K562 (cell line): ENCODE measurements around the gene MAN1A1. TPM values are rescaled to one million over a fixed set of nuclear protein-coding genes. Genes with fewer than 3 reads are reported as not detected.

Source experiments
- CBX5 ChIP-seq: IDR thresholded peaks from 2 replicates; pipeline ENCODE4 v1.6.1; 2014; ENCODE audit warnings: low read depth, borderline replicate concordance
- CHD1 ChIP-seq: fragments of 200-600 bp; sonication (generic); IDR thresholded peaks from one replicate; pipeline ENCODE4 v1.6.1; 2012; ENCODE audit warnings: mild to moderate bottlenecking, moderate library complexity, low read length, inconsistent platforms
- DACH1 ChIP-seq: fragments of 450-650 bp; IDR thresholded peaks from 2 replicates; pipeline ENCODE4 v1.6.1; 2018; ENCODE audit not compliant: partially characterized antibody
- ERF ChIP-seq: fragments of 450-650 bp; formaldehyde crosslinking; IDR thresholded peaks from 2 replicates; pipeline ENCODE4 v1.4.0; 2020; ENCODE audit warnings: mild to moderate bottlenecking, mixed read lengths
- FOXP1 ChIP-seq: sonication (generic); formaldehyde crosslinking; IDR thresholded peaks from 2 replicates; pipeline ENCODE4 v1.8.0; 2022; ENCODE audit warnings: mild to moderate bottlenecking, missing genetic modification reagents
- HMGN3 ChIP-seq: IDR thresholded peaks from 2 replicates; pipeline ENCODE4 v1.6.1; 2011; ENCODE audit warnings: borderline replicate concordance, low read depth, mild to moderate bottlenecking, mixed read lengths, low read length; ENCODE audit not compliant: insufficient read length; ENCODE audit errors: extremely low read depth
- LCOR ChIP-seq: sonication (generic); formaldehyde crosslinking; IDR thresholded peaks from 2 replicates; pipeline ENCODE4 v1.8.0; 2022; ENCODE audit warnings: mild to moderate bottlenecking, missing genetic modification reagents
- MTA1 ChIP-seq: fragments of 450-650 bp; IDR thresholded peaks from 2 replicates; pipeline ENCODE4 v1.6.1; 2017; ENCODE audit warnings: borderline replicate concordance
- PML ChIP-seq: IDR thresholded peaks from 2 replicates; pipeline ENCODE4 v1.6.1; 2012; ENCODE audit warnings: low read length, inconsistent platforms
- TARDBP ChIP-seq: fragments of 450-650 bp; IDR thresholded peaks from 2 replicates; pipeline ENCODE4 v1.6.1; 2016
- ZNF347 ChIP-seq: fragments of 450-650 bp; formaldehyde crosslinking; IDR thresholded peaks from 2 replicates; pipeline ENCODE4 v1.4.0; 2020; ENCODE audit warnings: low read depth, mild to moderate bottlenecking, moderate library complexity
- polyA plus RNA-seq, 8 experiments: library from polyadenylated mRNA; depleted of rRNA in 4 of 8; stranded (reverse) in 5 of 8; unstranded in 3 of 8; fragments of >200 nt; fragmentation: Nextera tagmentation in 2 of 8; fragmentation: Illumina TruSeq in 1 of 8; extraction: Ambion mirVana in 2 of 8; extraction: Trizol in 1 of 8; gene quantifications; 2 replicates each; pipeline versions ENCODE4 v1.2.1 to v1.2.3, GENCODE V29; 2011 to 2014; ENCODE audit warnings: inconsistent platforms in 1 of 8, missing spikeins in 1 of 8
- total RNA-seq, 7 experiments: library from RNA; depleted of rRNA in 6 of 7; stranded (reverse); fragments of >200 nt in 6 of 7; fragmentation: Illumina TruSeq in 2 of 7; extraction: Trizol in 2 of 7; gene quantifications; 2 replicates each; pipeline versions ENCODE4 v1.2.1 to v1.2.3, GENCODE V29; 2011 to 2021; ENCODE audit warnings: low replicate concordance in 1 of 7
- TF ChIP-seq, protein P1 (sequence below): fragments of 150-350 bp; IDR thresholded peaks from 2 replicates; pipeline ENCODE4 v1.6.1; 2014; ENCODE audit warnings: low read depth, mild to moderate bottlenecking, low read length, borderline replicate concordance

Gene MAN1A1
- total and polyA plus RNA-seq, 9 of the 15 experiments (the other 6 are each of a cell fraction or from before 2014, with no cell fraction given) = 24.5 to 78.4 (median 59.7) TPM

DNA sequence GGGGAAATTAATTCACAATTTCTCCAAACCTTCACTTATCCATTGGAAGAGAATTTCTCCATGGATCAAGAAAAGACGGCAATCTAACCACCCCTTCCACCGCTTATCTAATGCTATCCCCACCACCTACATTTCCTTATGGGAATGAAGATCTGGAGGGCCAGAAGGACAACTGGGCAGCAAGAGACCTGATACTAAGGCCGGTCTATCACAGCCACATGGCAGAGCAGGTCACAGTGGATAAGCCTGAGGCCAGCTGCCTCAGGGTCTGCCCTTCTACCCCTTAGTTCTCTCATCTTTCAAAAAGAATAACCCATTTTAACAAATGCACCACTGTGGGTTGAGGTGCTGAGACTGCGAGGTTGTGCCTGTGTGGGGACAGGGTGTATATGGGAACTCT is 37.1 kb downstream of the MAN1A1 start (continued):
- TF ChIP-seq PML = no peak
- 0 out of 2 replicates have a peak, but pooled peaks have one; percentile 9 for TF ChIP-seq ERF (CRISPR knock-in tag)
- TF ChIP-seq HMGN3 = no peak
- no peak for TF ChIP-seq CHD1
- no peak for TF ChIP-seq TARDBP
- no peak for TF ChIP-seq ZNF347 (CRISPR knock-in tag)
- TF ChIP-seq, protein P1, sequence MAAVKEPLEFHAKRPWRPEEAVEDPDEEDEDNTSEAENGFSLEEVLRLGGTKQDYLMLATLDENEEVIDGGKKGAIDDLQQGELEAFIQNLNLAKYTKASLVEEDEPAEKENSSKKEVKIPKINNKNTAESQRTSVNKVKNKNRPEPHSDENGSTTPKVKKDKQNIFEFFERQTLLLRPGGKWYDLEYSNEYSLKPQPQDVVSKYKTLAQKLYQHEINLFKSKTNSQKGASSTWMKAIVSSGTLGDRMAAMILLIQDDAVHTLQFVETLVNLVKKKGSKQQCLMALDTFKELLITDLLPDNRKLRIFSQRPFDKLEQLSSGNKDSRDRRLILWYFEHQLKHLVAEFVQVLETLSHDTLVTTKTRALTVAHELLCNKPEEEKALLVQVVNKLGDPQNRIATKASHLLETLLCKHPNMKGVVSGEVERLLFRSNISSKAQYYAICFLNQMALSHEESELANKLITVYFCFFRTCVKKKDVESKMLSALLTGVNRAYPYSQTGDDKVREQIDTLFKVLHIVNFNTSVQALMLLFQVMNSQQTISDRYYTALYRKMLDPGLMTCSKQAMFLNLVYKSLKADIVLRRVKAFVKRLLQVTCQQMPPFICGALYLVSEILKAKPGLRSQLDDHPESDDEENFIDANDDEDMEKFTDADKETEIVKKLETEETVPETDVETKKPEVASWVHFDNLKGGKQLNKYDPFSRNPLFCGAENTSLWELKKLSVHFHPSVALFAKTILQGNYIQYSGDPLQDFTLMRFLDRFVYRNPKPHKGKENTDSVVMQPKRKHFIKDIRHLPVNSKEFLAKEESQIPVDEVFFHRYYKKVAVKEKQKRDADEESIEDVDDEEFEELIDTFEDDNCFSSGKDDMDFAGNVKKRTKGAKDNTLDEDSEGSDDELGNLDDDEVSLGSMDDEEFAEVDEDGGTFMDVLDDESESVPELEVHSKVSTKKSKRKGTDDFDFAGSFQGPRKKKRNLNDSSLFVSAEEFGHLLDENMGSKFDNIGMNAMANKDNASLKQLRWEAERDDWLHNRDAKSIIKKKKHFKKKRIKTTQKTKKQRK = no peak
- 0 out of 2 replicates have a peak, but pooled peaks have one; percentile 6 for TF ChIP-seq LCOR (CRISPR knock-in tag)
- no peak for TF ChIP-seq MTA1
- TF ChIP-seq FOXP1 (CRISPR knock-in tag) = no peak
- TF ChIP-seq DACH1 = no peak
- TF ChIP-seq CBX5 = no peak
